ENCODE data around the gene PHACTR1. TPM values are rescaled to one million over a fixed set of nuclear protein-coding genes. Genes with fewer than 3 reads are reported as not detected.

PHACTR1 gene
- total RNA-seq, 1 experiment from 2014 or later, result 2.6 TPM

- H3K4me1 ChIP-seq (ENCODE audit: insufficient read depth, low read length, poor library complexity, severe bottlenecking), result no peaks in the 10 kb centered on the region
- no peak overlapping the region for H3K27ac ChIP-seq (ENCODE audit: low read depth, low read length, poor library complexity, severe bottlenecking)
- ChIA-PET POLR2A (ENCODE audit: low non-redundant PET) (no interaction called here), CTCF (no interaction called here)
- DNase-seq (ENCODE audit: low spot score), result no peak
- TF ChIP-seq EZH2 (IDR thresholded peaks at IDR 0.05; ENCODE audit: borderline replicate concordance, low read depth, low read length, poor library complexity, severe bottlenecking), result no peak
- TF ChIP-seq CTCF (conservative IDR thresholded peaks at IDR 0.05; ENCODE audit: low read depth, low read length), result no peak
- intact Hi-C loops (cut with micrococcal nuclease; ENCODE audit: unreplicated experiment), result no loop called here
- no peaks in the 10 kb centered on the region for H3K36me3 ChIP-seq (ENCODE audit: insufficient read depth, low read length, poor library complexity, severe bottlenecking)
- no TSS peak for BruUV-seq (replicated peaks)
- H3K4me3 ChIP-seq (ENCODE audit: low read depth, low read length, poor library complexity, severe bottlenecking), result no peak overlapping the region
- H3K9me3 ChIP-seq (ENCODE audit: low read depth, low read length, poor library complexity, severe bottlenecking), result no peaks in the 10 kb centered on the region
- H3K27me3 ChIP-seq (replicated peaks; ENCODE audit: insufficient read depth, low read depth, low read length, poor library complexity), result no peaks in the 10 kb centered on the region
Measured at GRCh38 chr6:13079096-13079723, 362.6 kb downstream of the PHACTR1 start.

GRCh38 chr6:13080462-13081188 is 364.1 kb downstream of the PHACTR1 start:
- CTCF ChIA-PET, result no interaction called here
- no peak for DNase-seq (ENCODE audit: low spot score)
- no peaks in the 10 kb centered on the region for H3K4me1 ChIP-seq (ENCODE audit: insufficient read depth, low read length, poor library complexity, severe bottlenecking)
- no peak overlapping the region for H3K27ac ChIP-seq (ENCODE audit: low read depth, low read length, poor library complexity, severe bottlenecking)
- TF ChIP-seq CTCF (conservative IDR thresholded peaks at IDR 0.05; ENCODE audit: low read depth, low read length), result no peak
- TF ChIP-seq EZH2 (IDR thresholded peaks at IDR 0.05; ENCODE audit: borderline replicate concordance, low read depth, low read length, poor library complexity, severe bottlenecking), result no peak
- H3K27me3 ChIP-seq (replicated peaks; ENCODE audit: insufficient read depth, low read depth, low read length, poor library complexity), result no peaks in the 10 kb centered on the region
- no peaks in the 10 kb centered on the region for H3K36me3 ChIP-seq (ENCODE audit: insufficient read depth, low read length, poor library complexity, severe bottlenecking)
- intact Hi-C loops (cut with micrococcal nuclease; ENCODE audit: unreplicated experiment), result no loop called here
- no TSS peak for BruUV-seq (replicated peaks)
- no peak overlapping the region for H3K4me3 ChIP-seq (ENCODE audit: low read depth, low read length, poor library complexity, severe bottlenecking)
- POLR2A ChIA-PET (ENCODE audit: low non-redundant PET), result no interaction called here
- no peaks in the 10 kb centered on the region for H3K9me3 ChIP-seq (ENCODE audit: low read depth, low read length, poor library complexity, severe bottlenecking)

- no peak overlapping the region for H3K27ac ChIP-seq (ENCODE audit: low read depth, low read length, poor library complexity, severe bottlenecking)
- no peak overlapping the region for H3K4me3 ChIP-seq (ENCODE audit: low read depth, low read length, poor library complexity, severe bottlenecking)
- H3K4me1 ChIP-seq (ENCODE audit: insufficient read depth, low read length, poor library complexity, severe bottlenecking), result no peaks in the 10 kb centered on the region
- no peaks in the 10 kb centered on the region for H3K9me3 ChIP-seq (ENCODE audit: low read depth, low read length, poor library complexity, severe bottlenecking)
- intact Hi-C loops (cut with micrococcal nuclease; ENCODE audit: unreplicated experiment), result no loop called here
- no peak for DNase-seq (ENCODE audit: low spot score)
- no peaks in the 10 kb centered on the region for H3K36me3 ChIP-seq (ENCODE audit: insufficient read depth, low read length, poor library complexity, severe bottlenecking)
- no TSS peak for BruUV-seq (replicated peaks)
- CTCF ChIA-PET, result no interaction called here
- TF ChIP-seq EZH2 (IDR thresholded peaks at IDR 0.05; ENCODE audit: borderline replicate concordance, low read depth, low read length, poor library complexity, severe bottlenecking), result no peak
- POLR2A ChIA-PET (ENCODE audit: low non-redundant PET), result no interaction called here
- H3K27me3 ChIP-seq (replicated peaks; ENCODE audit: insufficient read depth, low read depth, low read length, poor library complexity), result no peaks in the 10 kb centered on the region
Measured at GRCh38 chr6:13081189-13081563, 364.6 kb downstream of the PHACTR1 start.
